ENCODE data around the gene JARID2.

JARID2 gene

DNA sequence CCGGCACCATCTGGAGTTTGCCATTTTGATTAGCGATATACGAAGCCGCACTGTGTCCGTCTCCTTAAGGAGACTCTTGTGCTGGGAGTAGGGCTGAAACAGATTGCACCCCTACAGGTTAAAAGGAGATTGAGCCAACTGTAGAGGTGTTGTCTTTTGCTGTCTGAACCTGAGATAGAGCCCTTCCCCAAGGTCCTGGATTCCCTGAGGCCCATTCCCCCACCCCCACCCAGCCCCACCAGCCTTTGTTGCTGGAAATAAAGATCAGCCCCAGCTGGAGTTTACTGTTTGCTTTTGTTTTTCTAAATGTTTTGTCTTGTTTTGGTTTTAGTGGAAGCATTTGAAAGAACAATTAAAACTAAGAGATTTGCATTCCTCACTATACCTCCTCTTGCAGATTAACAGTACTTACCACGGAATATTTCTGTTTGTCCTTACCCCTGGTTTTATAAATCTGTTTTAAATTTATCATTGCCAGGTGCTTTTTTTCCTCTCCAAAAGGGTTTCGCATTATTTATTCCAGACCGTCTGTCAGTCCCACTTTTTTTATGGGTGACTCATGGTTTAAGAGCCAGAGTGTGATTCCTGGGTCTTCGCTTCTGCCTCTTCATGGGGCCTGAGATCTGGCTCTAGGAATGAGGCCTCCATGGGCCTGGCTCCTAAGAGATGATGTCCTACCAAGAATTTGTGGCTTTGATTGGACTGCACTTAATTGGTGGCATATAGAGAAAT lies 247.7 kb downstream of the JARID2 start:
- DNase-seq (ENCODE audit: low spot score): no peak

DNA sequence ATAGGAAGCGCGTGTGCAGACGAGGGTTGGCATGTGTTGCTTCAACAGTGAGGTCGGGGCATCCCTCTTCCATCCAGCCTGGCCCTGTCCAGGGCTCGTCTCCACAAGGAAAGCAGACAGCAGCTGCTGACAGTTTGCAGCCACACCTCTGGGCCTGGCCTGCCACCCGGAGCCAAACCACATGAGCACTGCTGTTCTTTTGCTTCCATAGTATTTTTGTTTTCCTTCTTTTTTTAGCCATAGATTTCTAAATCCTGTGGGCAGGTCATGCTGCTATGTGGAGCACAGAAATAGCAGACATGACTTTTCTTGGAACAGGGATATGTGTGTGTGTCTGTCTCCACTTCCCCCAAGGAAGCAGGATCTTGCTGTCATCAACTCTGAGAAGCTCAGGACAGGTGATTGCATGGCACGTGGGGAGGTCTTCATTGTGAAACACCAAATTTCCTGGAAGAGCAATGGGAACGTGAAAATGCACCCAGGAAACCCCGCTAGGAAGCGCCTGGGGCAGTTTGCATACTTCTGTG lies 249.6 kb downstream of the JARID2 start:
- no peak for DNase-seq (ENCODE audit: low spot score)

DNA sequence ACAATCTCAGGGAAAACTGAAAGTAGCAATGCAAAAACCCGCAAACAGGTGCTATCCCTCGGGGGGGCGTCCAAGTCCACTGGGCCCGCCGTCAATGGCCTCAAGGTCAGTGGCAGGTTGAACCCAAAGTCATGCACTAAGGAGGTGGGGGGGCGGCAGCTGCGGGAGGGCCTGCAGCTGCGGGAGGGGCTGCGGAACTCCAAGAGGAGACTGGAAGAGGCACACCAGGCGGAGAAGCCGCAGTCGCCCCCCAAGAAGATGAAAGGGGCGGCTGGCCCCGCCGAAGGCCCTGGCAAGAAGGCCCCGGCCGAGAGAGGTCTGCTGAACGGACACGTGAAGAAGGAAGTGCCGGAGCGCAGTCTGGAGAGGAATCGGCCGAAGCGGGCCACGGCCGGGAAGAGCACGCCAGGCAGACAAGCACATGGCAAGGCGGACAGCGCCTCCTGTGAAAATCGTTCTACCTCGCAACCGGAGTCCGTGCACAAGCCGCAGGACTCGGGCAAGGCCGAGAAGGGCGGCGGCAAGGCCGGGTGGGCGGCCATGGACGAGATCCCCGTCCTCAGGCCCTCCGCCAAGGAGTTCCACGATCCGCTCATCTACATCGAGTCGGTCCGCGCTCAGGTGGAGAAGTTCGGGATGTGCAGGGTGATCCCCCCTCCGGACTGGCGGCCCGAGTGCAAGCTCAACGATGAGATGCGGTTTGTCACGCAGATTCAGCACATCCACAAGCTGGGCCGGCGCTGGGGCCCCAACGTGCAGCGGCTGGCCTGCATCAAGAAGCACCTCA lies 250.7 kb downstream of the JARID2 start:
- DNase-seq (ENCODE audit: low spot score): no peak

DNA sequence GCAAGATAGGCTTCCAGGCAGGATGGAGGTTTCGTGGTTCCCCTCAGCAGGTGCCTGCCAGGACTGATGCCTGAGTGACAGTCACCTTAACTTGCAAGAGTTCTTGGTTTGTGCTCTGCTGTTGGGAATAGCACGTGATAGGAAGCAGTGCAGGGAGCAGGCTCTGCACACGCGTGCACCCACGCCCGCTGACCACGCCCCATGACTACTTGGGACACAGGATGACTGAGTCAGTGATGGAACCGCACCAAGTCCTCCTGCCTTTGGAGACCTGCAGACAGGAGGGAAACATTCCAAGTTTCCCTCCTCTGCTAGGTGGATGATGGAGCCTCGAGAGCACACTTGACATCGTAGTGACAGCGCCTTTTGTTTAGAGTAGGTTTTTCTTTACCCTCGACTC lies 252.8 kb downstream of the JARID2 start:
- DNase-seq (ENCODE audit: low spot score): no peak

DNA sequence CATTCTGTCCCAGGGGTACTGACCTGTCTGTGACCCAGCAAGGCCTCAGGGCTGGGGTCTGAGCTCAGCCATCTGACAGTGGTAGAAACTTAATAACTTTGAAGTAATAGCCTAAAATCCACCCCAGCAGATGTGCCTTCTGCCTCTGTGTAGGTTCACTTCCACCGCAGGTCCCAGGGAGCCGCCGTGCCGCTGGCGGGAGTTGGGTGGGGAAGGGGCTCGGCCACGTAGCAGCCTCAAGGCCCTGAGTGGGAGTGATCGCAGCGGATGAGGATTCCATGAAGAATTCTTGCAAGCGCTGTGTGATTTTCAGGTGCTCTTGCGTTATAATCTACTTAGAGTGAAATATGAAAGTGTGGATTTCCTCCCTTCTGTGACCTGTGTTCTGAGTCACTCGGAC lies 253.3 kb downstream of the JARID2 start:
- no peak for DNase-seq (ENCODE audit: low spot score)

DNA sequence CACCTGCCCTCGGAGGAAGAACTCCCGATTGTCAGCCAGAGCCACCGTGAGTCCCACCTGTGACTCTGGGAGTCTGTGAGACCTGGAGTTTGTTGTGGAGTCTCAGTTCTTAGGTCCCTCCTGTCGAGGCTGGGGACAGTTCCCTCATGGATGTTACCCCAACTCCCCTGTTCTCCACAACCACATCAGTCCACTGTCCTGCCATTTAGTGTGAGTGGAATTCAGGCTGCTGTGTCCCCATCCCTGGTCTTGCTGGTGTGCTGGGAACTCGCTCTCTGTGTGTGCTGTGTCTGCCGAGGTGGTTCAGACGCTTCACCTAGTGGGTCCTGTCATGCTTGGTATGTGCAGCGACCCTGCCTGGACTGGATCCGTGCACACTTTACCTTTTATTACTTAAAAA lies 253.7 kb downstream of the JARID2 start:
- no peak for DNase-seq (ENCODE audit: low spot score)

DNA sequence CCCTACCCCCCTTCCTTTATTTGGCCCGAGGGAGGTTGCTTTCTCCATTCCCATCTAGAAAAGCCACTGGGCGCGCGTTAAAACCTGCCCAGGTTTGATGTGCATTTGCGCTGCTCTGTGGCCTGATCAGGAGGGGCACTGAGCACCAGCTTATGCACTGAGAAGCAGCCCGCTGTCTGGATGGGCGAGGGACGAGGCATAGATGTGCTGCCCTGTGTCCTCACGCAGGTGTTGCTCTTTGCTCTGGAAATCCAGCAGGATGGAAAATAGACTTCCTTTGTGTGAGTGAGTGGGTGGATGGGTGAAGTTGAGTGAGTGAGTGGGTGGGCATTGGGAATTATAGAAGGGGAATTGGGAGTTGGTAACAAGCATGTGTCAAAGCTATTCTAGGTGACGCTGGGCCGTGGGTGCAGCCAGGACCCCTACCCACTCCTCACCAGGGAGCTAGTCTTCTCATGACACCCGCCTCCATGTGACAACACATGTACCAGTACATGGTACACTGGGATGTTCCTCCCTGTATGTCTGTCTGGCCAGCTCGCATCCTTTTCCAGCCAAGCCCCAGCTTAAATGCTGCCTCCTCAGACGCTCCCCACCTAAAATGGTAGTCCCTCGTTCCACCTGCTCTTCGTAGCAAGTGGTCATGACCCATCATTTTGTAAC lies 254.3 kb downstream of the JARID2 start:
- no peak for DNase-seq (ENCODE audit: low spot score)

DNA sequence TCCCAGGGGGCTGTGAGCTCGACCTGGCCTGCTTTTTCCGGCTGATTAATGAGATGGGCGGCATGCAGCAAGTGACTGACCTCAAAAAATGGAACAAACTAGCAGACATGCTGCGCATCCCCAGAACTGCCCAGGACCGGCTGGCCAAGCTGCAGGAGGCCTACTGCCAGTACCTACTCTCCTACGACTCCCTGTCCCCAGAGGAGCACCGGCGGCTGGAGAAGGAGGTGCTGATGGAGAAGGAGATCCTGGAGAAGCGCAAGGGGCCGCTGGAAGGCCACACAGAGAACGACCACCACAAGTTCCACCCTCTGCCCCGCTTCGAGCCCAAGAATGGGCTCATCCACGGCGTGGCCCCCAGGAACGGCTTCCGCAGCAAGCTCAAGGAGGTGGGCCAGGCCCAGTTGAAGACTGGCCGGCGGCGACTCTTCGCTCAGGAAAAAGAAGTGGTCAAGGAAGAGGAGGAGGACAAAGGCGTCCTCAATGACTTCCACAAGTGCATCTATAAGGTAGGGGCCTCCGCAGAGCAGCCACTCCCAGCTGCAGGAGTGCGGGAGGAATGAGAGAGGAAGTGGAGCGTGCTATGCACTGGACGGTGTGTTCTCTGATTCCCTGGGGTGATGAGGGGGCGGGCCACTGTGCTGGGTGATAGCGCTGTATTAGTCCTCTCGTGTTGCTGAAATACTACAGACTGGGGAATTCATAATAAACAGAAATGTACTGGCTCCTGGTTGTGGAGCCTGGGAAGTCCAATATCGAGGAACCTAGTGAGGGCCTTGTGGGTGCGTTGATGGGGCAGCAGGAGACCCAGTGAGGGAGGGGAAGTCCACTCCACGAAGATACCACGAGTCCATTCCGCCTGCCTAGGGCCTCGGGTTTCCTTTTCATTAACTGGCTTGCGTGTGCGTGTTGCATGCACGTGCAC lies 255.3 kb downstream of the JARID2 start:
- no peak for DNase-seq (ENCODE audit: low spot score)

DNA sequence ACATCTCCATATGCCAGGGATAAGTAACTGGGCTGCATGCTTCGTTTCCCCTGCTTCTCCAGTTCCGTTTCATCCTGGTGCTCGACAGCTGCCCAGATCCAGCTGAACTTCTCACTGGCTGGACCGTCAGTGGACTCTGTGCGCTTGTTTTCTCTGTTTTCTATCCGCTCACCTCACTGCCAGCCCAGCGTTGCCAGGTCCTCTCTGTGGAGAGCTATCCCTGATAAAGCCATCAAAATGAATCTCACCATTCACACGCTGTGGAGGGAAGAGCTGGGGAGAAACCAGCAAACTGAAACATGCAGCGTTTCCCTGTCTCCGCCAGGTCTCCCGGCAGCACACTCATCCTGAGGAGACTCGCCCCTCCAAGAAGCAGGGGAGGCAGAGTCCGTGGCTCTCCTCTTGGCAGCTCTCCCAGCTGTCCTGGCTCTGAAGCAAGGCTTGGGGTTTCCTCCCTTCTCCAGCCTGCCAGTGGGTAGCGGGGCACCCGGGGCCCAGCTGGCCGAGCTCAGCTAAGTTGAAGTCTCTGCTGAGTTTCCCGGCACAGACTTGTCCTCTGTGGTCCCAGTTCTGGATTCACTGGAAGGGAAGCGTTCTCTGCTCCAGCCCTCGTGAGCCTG lies 256.1 kb downstream of the JARID2 start:
- no peak for DNase-seq (ENCODE audit: low spot score)

DNA sequence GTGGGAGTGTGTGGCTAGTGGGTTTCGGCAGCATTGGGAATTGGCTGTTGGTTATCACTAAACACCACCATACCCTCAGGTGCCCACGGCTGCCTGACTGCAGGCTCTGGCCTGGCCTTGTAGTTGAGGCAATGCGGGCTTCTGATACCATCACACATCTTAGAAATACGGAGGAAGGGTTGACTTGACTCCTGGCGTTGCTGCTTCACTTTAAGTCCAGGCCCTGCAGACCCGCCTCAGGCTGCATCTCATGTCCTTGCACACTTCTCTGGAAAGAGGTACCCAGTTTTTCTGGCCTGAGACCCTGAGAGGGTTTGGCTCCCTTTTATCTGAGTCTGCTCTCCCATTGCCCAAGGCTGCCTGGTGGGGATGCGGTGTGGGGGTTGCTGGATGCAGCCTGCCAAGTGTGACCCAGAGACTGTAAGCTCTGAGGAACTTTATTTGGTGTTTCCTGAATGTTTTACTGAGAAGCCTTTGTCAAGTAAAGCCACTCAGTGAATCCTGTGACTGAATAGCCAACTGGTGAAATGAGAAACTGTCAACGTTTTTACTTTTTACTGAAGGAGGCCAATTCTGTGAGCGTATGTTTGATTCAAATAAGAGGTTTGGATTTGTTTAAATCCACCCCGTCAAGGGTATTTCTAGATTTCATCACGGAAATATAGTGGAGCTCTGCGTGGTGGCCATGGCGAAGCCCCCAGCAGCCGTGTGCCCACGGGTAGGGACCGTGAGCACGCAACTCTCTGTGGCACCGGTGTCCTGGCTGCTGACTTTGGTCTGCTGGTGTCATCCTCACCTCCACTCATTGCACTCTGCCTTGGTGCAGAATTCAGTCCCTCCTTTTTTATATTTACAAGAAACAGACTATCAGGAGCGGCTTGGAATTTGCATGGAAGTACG lies 256.8 kb downstream of the JARID2 start:
- DNase-seq (ENCODE audit: low spot score): no peak

DNA sequence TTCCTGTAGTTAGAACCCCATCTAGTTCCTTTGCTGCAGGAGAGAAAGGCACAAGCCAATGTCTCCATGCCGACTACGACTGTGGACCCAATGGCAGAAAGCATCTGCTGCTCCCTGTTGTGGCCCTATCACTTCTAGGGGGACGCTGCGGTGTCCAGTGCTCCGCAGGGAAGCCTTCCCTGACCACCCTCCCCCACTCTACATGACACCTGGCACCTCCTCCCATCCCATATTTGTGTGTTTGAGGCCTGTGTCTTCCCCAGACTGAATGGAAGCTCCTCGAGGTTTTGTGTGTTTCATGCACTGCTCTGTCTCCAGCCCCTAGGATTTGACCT lies 257.4 kb downstream of the JARID2 start:
- DNase-seq (ENCODE audit: low spot score): no peak

DNA sequence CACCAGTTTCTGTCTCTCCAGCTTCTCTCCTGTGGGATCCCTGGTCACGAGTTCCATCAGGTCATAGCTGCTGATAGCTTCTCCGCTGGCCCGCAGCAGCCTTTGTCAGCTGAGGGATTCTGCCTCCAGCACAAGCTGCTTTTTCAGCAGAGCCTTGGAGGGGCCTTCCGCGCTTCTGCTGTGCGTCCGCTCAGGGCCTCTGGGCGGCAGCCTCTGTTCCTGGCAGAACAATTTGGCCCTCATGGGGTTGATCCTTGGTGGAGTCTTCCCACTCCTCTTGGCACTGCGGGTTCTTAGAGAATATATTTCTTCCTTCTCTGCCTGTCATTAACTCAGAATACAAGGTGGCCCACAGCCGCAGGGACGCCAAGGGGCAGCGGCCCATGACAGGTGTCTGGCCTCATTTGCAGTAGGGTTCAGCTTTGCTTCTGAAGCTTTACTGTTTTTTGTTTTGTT lies 258.2 kb downstream of the JARID2 start:
- no peak for DNase-seq (ENCODE audit: low spot score)

DNA sequence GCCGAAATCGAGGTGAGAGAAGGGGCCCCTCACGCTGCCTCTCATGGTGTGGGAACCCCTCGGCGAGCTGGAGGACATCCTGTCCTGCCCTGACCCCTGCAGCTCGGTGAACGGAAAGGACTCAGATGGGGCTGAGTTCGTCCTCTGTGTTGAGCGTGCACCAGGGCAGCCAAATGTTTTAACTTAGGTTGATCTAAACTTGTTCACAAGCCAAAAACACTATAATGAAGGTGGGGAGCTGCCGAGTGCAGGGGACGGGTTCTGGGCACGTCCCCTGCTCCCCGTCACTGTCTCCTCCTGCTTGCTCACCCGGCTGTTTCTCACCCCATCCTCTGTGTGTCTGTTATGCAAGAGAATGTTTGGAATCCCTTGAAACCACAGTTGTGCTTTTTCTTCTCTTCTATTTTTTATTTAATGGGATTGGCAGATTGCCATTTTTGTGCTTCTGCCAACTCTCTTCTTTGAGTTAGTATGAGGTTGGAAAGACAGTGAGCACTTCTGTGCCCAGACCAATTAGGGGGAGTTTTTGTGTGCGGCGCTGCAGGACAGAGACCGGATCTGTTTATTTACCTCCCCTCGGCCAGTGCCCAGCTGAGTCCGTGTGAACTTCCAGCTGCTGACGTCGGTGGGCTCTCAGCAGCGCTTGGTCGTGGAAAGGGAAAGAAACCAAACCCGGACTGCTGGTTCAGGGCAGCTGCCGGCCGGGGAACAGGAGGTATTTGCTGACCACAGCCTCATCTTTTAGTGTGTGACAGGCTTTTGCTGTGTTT lies 258.9 kb downstream of the JARID2 start:
- peak; percentile 57 for DNase-seq (ENCODE audit: low spot score)

DNA sequence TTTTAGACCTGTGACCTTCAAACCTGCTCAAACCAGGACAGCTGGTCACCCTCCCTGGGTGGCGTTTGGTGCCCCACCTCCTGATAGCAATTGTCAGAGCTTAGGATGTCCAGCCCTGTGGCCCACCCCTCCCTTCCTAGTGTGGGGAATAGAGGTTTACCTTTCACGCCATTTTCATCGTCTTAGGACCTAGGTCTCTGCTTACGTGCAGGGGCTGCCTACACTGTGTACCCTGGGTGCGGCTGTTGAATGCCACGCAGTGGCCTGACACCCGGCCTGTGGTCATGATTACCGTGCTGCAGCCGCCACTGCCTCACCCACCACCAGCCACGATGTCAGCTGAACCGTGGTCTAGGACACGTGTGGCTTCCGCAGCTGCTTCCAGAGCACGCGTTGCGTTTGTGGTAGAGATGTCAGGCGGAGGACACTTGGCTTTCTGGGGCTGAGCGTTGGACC lies 259.6 kb downstream of the JARID2 start:
- no peak for DNase-seq (ENCODE audit: low spot score)

DNA sequence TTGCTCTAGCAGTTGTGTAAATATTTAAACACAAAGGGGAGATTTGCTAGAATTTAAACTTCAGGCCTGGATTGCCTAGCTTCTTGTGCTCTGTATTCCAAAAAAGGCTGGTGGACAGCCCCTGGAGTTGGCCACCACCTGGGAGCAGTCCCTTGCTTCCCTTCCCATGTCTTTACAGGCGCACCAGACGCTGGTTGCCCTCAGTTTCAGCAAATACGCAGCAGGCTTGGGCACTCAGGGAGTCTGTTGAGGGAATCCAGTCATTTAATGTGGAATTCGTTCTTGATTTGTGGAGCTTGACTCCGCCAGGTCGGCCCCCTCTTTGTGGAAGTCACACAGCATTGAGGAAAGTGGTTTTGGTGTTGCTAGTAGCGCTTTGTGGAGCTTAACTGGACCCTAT lies 260.2 kb downstream of the JARID2 start:
- DNase-seq (ENCODE audit: low spot score): no peak

DNA sequence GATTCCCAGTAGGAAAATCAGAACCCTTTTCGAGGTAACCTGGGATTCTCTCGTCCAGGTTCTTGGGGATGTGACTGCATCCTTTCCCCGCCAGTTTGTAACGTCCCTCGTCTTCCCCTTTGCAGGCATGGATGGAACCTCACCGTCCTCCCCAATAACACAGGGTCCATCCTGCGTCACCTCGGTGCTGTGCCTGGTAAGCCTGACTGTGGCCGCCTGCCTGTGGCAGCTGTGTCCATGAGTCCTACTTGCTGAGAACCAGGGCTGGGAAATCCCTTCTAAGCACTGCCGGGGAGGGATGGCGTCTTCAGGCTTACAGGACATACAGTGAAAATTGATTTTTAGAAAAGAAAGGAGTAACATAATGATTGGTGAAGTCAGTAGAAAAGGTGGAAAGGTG lies 261.4 kb downstream of the JARID2 start:
- DNase-seq (ENCODE audit: low spot score): no peak

DNA sequence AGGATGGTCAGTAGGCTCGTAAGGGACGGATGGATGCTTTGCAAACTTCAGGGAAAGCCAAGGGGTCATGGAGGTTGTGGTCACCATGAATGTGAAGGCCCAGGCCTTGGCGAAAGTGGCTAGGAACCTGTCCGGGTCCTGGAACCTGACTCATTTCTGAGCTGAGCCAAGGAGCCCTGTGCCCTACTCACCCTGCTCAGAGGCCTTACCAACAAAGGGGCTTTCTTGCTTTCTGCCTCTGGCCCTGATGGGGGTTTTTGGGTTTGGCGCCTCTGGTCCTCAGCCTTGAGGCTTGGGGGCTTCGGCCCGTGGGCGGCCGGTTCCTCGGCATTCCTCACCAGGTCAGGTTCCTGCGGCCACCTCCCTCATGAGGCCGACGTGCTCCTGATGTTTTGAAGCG lies 261.9 kb downstream of the JARID2 start:
- no peak for DNase-seq (ENCODE audit: low spot score)

DNA sequence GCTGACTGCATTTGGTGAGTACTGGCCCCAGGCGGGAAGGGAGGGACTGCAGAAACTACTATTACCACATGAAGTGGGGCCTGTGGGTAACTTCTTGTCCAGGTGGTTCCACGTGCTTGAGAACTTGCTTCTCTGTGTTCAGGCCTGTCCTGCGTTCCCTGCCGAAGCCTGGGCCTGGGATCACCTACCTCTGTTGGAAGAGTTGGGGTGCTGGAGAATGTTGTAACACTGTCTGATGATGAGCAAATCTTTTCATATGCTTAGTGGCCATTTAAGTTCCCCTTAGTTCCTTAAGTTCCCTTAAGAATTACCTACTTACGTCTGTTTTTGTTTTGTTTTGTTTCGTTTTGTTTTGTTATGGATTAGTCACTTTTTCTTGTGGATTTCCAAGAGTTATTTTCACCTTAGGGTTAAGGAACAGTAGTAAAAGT lies 262.6 kb downstream of the JARID2 start:
- no peak for DNase-seq (ENCODE audit: low spot score)

DNA sequence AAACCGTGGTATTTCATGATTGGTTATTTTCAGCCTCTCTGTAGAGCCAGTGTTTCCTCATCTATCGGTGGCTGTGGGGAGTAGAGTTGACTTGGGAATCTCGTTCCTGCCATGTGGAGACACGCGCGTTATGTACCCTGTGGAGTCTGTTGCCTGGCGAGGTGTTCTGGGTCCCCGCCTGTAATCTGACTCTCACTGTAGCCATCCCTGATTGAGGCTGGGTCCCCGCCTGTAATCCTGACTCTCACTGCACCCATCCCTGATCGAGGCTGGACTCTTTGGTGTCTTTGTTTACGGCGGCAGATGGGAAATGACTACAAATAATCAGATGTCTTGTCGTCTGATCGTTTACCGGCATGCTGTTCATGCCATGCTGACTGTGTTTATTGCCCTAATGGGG lies 263.1 kb downstream of the JARID2 start:
- no peak for DNase-seq (ENCODE audit: low spot score)
